K562 (cell line): Measurements from ENCODE around the gene GLYAT. TPM values are rescaled to one million over a fixed set of nuclear protein-coding genes. Genes with fewer than 3 reads are reported as not detected.

Experiments
- AFF1 ChIP-seq, 2 experiments: fragments of 450-650 bp; IDR thresholded peaks; 2 replicates each; pipeline ENCODE4 v1.6.1; 2018; ENCODE audit warnings: mild to moderate bottlenecking in 2 of 2, low read depth in 1 of 2; ENCODE audit not compliant: partially characterized antibody in 2 of 2
- CHD7 ChIP-seq: fragments of 200-600 bp; sonication (generic); IDR thresholded peaks from one replicate; pipeline ENCODE4 v1.6.1; 2012; ENCODE audit warnings: mild to moderate bottlenecking, low read depth, low read length, inconsistent platforms
- LARP7 ChIP-seq: fragments of 450-650 bp; IDR thresholded peaks from 2 replicates; pipeline ENCODE4 v1.6.1; 2016
- MECOM ChIP-seq: fragments of 250-450 bp; sonication (Bioruptor Pico); IDR thresholded peaks from 2 replicates; pipeline ENCODE4 v1.8.0; 2022; ENCODE audit warnings: inconsistent platforms
- MTA3 ChIP-seq: fragments of 450-650 bp; formaldehyde crosslinking; IDR thresholded peaks from 2 replicates; pipeline ENCODE4 v1.6.1; 2017; ENCODE audit warnings: mild to moderate bottlenecking, borderline replicate concordance
- NFIC ChIP-seq: fragments of 450-650 bp; IDR thresholded peaks from 2 replicates; pipeline ENCODE4 v1.6.1; 2017; ENCODE audit warnings: mild to moderate bottlenecking, inconsistent platforms
- POLR2AphosphoS5 ChIP-seq: IDR thresholded peaks from 2 replicates; pipeline ENCODE4 v1.6.1; 2011; ENCODE audit warnings: mild to moderate bottlenecking, low read depth, low read length, moderate library complexity; ENCODE audit not compliant: control insufficient read depth, insufficient read depth
- TGIF2 ChIP-seq: sonication (generic); formaldehyde crosslinking; IDR thresholded peaks from 2 replicates; pipeline ENCODE4 v1.8.1; 2022; ENCODE audit warnings: mild to moderate bottlenecking, missing genetic modification reagents, moderate library complexity
- TRIM24 ChIP-seq, 2 experiments: fragments of 450-650 bp; IDR thresholded peaks; 2 replicates each; pipeline ENCODE4 v1.6.1; 2016
- ZFP91 ChIP-seq: sonication (generic); formaldehyde crosslinking; IDR thresholded peaks from 2 replicates; pipeline ENCODE4 v1.8.0; 2022; ENCODE audit warnings: mild to moderate bottlenecking, missing genetic modification reagents
- polyA plus RNA-seq, 8 experiments: library from polyadenylated mRNA; depleted of rRNA in 4 of 8; stranded (reverse) in 5 of 8; unstranded in 3 of 8; fragments of >200 nt; fragmentation: Nextera tagmentation in 2 of 8; fragmentation: Illumina TruSeq in 1 of 8; extraction: Ambion mirVana in 2 of 8; extraction: Trizol in 1 of 8; gene quantifications; 2 replicates each; pipeline versions ENCODE4 v1.2.1 to v1.2.3, GENCODE V29; 2011 to 2014; ENCODE audit warnings: inconsistent platforms in 1 of 8, missing spikeins in 1 of 8
- total RNA-seq, 7 experiments: library from RNA; depleted of rRNA in 6 of 7; stranded (reverse); fragments of >200 nt in 6 of 7; fragmentation: Illumina TruSeq in 2 of 7; extraction: Trizol in 2 of 7; gene quantifications; 2 replicates each; pipeline versions ENCODE4 v1.2.1 to v1.2.3, GENCODE V29; 2011 to 2021; ENCODE audit warnings: low replicate concordance in 1 of 7

The GLYAT gene
- total and polyA plus RNA-seq, 9 of the 15 experiments (the other 6 are each of a cell fraction or from before 2014, with no cell fraction given), result not detected

- TF ChIP-seq CHD7 (no peak), AFF1 (IDR thresholded peaks at IDR 0.05; ENCODE audit: low read depth in 1 of 2, partially characterized antibody in 2 of 2) (peak; percentile 35 to 63), NFIC (peak; percentile 68), LARP7 (no peak), ZFP91 (no peak), MECOM (CRISPR knock-in tag) (peak; percentile 2), MTA3 (peak; percentile 51; the same call in 1 of the 2 replicates), POLR2AphosphoS5 (peak; percentile 85), TGIF2 (no peak), TRIM24 (IDR thresholded peaks at IDR 0.05) (peak; percentile 94 to 95)
These were observed 45.4 kb upstream of the GLYAT start (continued) for GRCh38 chr11:58776891-58777710.
